ENCODE measurements around the gene TSEN15.

TSEN15 gene

GRCh38 chr1:184101571-184101970 lies 50.0 kb downstream of the TSEN15 start:
- DNase-seq (ENCODE audit: low read depth): no peak

- no peak for DNase-seq (ENCODE audit: low read depth)
These were observed 59.0 kb downstream of the TSEN15 start for GRCh38 chr1:184110272-184111204.

- DNase-seq (ENCODE audit: low read depth): no peak
These were observed 60.8 kb downstream of the TSEN15 start for GRCh38 chr1:184112176-184112948.

- no peak for DNase-seq (ENCODE audit: low read depth)
These were observed 61.7 kb downstream of the TSEN15 start for GRCh38 chr1:184113251-184113650.

- DNase-seq (ENCODE audit: low read depth): no peak
These were observed 63.4 kb downstream of the TSEN15 start for GRCh38 chr1:184114818-184115398.

- no peak for DNase-seq (ENCODE audit: low read depth)
These were observed 64.8 kb downstream of the TSEN15 start for GRCh38 chr1:184116287-184116686.

- DNase-seq (ENCODE audit: low read depth): no peak
These were observed 66.5 kb downstream of the TSEN15 start for GRCh38 chr1:184118046-184118445.

All from activated T-cell treated with anti-CD3 and anti-CD28 coated beads for 24 hours (primary cell).